Nephron progenitor cell (in vitro differentiated cells): ENCODE results near the gene PRRC2B.

ENCODE experiments used
- DNase-seq: peaks from one replicate; pipeline ENCODE4 v3.0.0; 2021
- H3K27ac Mint-ChIP-seq: 2 replicates; pipeline ENCODE4 v1.8.0; 2021; ENCODE audit warnings: mild to moderate bottlenecking, moderate library complexity, mixed read lengths
- H3K27me3 Mint-ChIP-seq: 2 replicates; pipeline ENCODE4 v1.8.0; 2021; ENCODE audit warnings: mild to moderate bottlenecking, low read depth, mixed read lengths; ENCODE audit not compliant: poor library complexity
- H3K36me3 Mint-ChIP-seq: 2 replicates; pipeline ENCODE4 v1.8.0; 2021; ENCODE audit warnings: low read depth, mixed read lengths
- H3K4me1 Mint-ChIP-seq: 2 replicates; pipeline ENCODE4 v1.8.0; 2021; ENCODE audit warnings: mixed read lengths
- H3K4me3 Mint-ChIP-seq: 2 replicates; pipeline ENCODE4 v1.8.0; 2021; ENCODE audit warnings: mild to moderate bottlenecking, moderate library complexity, mixed read lengths
- H3K9me3 Mint-ChIP-seq: 2 replicates; pipeline ENCODE4 v1.8.0; 2021; ENCODE audit warnings: mild to moderate bottlenecking, moderate library complexity, mixed read lengths
- TF ChIP-seq, protein P1 (sequence below): fragments of 200-600 bp; sonication (generic); IDR thresholded peaks from 2 replicates; pipeline ENCODE4 v1.5.0; 2021; ENCODE audit warnings: antibody characterized with exemption

The PRRC2B gene

DNA sequence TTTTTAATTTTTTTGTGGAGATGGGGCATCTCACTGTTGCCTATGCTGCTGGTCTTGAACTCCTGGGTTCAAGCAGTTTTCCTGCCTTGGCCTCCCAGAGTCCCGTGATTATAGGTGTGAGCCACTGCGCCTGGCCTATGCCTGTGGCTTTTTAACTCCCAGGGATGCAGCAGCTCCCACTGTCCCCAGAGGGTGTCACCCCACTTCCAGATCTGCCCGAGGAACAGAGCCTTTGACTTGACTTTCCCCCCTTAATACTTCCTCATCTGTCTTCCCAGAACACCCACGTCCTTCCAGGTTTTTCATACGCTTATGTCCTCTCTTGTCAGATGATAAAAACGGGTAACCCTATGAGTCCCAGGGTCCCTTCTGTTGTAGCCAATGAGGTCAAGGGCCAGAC, 7.6 kb upstream of the PRRC2B start:
- H3K27ac Mint-ChIP-seq, result no peak overlapping the region
- no peaks in the 10 kb centered on the region for H3K9me3 Mint-ChIP-seq
- no peak overlapping the region for H3K4me3 Mint-ChIP-seq
- no peak for DNase-seq
- TF ChIP-seq, protein P1, sequence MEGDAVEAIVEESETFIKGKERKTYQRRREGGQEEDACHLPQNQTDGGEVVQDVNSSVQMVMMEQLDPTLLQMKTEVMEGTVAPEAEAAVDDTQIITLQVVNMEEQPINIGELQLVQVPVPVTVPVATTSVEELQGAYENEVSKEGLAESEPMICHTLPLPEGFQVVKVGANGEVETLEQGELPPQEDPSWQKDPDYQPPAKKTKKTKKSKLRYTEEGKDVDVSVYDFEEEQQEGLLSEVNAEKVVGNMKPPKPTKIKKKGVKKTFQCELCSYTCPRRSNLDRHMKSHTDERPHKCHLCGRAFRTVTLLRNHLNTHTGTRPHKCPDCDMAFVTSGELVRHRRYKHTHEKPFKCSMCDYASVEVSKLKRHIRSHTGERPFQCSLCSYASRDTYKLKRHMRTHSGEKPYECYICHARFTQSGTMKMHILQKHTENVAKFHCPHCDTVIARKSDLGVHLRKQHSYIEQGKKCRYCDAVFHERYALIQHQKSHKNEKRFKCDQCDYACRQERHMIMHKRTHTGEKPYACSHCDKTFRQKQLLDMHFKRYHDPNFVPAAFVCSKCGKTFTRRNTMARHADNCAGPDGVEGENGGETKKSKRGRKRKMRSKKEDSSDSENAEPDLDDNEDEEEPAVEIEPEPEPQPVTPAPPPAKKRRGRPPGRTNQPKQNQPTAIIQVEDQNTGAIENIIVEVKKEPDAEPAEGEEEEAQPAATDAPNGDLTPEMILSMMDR, result no peak
- no peaks in the 10 kb centered on the region for H3K36me3 Mint-ChIP-seq
- H3K4me1 Mint-ChIP-seq, result peaks cover 28% of the 10 kb centered on the region
- H3K27me3 Mint-ChIP-seq, result no peaks in the 10 kb centered on the region

DNA sequence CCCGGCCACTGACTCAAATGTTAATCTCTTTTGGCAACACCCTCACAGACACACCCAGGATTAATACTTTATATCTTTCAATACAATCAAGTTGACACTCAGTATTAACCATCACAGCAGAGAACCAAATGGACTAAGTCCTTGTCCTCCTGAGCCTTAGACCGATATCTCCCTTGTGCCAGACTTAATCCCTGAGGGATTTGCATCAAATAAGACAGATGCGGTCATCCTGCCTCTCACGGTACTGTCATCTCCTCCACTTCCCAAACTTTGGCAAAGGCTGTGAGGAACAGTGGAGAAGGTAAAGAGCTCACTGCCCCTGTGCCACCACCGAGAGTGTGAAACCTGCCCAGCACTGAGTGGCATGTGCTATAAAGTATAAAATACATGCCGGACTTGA, 6.5 kb upstream of the PRRC2B start:
- H3K27ac Mint-ChIP-seq, result peak overlapping the region; percentile 90
- no peak overlapping the region for H3K4me3 Mint-ChIP-seq
- TF ChIP-seq, protein P1, result no peak
- H3K9me3 Mint-ChIP-seq, result no peaks in the 10 kb centered on the region
- peaks cover 26% of the 10 kb centered on the region for H3K4me1 Mint-ChIP-seq
- no peak for DNase-seq
- no peaks in the 10 kb centered on the region for H3K36me3 Mint-ChIP-seq
- H3K27me3 Mint-ChIP-seq, result no peaks in the 10 kb centered on the region

DNA sequence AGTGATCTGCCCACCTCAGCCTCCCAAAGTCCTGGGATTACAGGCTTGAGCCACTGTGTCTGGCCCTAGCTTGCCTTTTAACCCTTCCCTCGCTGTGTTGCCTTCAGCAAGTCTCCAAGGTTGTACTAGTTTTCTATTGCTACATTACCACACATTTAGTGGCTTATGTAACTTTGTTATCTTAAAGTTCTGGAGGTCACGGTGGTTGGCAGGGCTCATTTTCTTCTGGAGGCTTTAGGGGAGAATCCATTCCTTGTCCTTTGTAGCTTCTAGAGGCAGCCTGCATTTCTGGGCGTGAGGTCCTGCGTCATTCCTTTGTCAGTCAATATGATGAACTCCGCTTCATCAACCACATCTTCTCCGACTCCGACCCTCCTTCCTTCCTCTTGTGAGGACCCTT, 2.9 kb upstream of the PRRC2B start:
- no peaks in the 10 kb centered on the region for H3K9me3 Mint-ChIP-seq
- no peak overlapping the region for H3K4me3 Mint-ChIP-seq
- no peak overlapping the region for H3K27ac Mint-ChIP-seq
- peaks cover 28% of the 10 kb centered on the region for H3K4me1 Mint-ChIP-seq
- H3K36me3 Mint-ChIP-seq, result no peaks in the 10 kb centered on the region
- DNase-seq, result no peak
- no peaks in the 10 kb centered on the region for H3K27me3 Mint-ChIP-seq
- TF ChIP-seq, protein P1, result no peak

DNA sequence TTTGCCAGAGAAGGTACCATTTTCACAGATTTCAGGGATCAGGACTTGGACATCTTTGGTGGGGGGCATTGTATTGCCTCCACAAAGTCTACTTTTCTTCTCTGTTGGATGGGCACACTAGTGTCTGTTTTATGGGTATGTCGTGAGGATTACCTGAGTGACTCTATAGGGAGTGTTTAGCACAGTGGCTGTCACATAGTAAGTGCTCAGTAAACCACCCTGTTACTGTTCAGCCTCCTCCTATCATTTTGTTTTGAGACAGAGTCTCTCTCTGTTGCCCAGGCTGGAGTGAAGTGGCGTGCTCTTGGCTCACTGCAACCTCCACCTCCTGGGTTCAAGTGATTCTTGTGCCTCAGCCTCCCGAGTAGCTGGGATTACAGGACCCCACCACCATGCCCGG, 2.4 kb upstream of the PRRC2B start:
- no peak overlapping the region for H3K4me3 Mint-ChIP-seq
- no peaks in the 10 kb centered on the region for H3K9me3 Mint-ChIP-seq
- peaks cover 33% of the 10 kb centered on the region for H3K4me1 Mint-ChIP-seq
- no peaks in the 10 kb centered on the region for H3K27me3 Mint-ChIP-seq
- TF ChIP-seq, protein P1, result no peak
- H3K36me3 Mint-ChIP-seq, result no peaks in the 10 kb centered on the region
- DNase-seq, result no peak
- no peak overlapping the region for H3K27ac Mint-ChIP-seq

DNA sequence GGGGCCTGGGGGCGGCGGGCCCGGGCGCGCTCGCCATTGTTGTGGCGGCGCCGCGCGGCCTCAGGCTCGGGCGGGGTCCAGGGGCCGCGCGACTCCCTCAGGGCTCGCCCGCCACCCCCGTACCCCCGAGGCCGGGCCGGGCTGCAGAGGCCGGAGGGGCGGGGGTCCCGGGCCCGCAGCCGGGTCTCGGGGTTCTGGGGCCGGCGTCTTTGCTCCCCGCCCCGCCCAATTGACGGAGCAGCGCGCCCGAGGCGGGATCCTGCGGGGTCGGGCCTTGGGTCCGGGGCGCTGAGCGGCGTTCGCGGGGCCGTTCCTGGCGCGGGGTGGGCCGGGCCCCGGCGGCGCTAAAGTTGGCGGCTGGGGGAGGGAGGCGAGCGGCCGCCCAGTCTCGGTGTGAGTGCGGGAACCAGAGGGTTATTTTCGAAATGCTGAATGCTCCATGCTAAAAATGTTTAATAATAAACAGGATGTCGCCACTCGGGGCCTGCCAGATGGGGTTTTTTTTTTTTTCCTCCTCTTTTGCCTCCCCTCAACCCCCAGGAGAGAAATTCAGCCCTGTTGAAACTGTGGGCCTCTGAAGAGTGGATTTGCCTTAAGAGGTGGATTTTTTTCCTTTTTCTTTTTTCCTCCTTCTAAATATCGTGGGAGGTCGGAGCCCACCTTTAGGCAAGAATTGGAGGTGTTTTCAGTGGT, 724 bp downstream of the PRRC2B start:
- DNase-seq, result peak; percentile 61
- H3K27me3 Mint-ChIP-seq, result no peaks in the 10 kb centered on the region
- no peaks in the 10 kb centered on the region for H3K9me3 Mint-ChIP-seq
- H3K4me3 Mint-ChIP-seq, result peak overlapping the region; percentile 98
- peak overlapping the region; percentile 97 for H3K27ac Mint-ChIP-seq
- peaks cover 60% of the 10 kb centered on the region for H3K4me1 Mint-ChIP-seq
- peaks cover 4% of the 10 kb centered on the region for H3K36me3 Mint-ChIP-seq
- TF ChIP-seq, protein P1, result no peak
